DMS53 treated with DMSO at 0.1 percent for 48 hours (cell line): Measurements from ENCODE around the gene SLC38A3.

Experiments used
- DNase-seq: peaks from one replicate; lab custom pipeline; 2025; ENCODE audit not compliant: unreplicated experiment; lab: John Stamatoyannopoulos, UW

The SLC38A3 gene

GRCh38 chr3:50168791-50169190, 36.3 kb upstream of the SLC38A3 start:
- no peak for DNase-seq

GRCh38 chr3:50169232-50169832, 35.7 kb upstream of the SLC38A3 start:
- no peak for DNase-seq

DNA sequence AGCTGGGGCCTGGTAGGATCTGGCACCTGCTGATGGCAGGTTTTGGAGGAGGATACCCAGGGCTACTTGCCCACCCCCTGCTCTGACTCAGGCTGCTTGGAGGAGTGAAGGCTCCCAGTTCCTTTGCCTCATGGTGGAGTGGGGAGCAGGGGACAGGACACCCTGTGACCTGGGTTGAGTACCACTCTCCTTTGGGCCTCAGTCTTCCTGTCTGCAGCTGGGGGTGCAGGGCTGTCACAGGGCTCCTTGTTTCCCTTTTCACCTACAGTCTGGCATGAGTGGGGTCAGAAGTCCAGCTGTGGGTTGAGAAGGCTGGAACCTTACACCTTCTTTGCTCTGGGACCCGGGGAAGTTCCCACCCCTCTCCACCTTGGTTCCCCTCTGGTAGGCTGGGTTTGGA, 35.2 kb upstream of the SLC38A3 start:
- no peak for DNase-seq

- no peak for DNase-seq
These were observed 34.4 kb upstream of the SLC38A3 start for GRCh38 chr3:50170689-50171088.

DNA sequence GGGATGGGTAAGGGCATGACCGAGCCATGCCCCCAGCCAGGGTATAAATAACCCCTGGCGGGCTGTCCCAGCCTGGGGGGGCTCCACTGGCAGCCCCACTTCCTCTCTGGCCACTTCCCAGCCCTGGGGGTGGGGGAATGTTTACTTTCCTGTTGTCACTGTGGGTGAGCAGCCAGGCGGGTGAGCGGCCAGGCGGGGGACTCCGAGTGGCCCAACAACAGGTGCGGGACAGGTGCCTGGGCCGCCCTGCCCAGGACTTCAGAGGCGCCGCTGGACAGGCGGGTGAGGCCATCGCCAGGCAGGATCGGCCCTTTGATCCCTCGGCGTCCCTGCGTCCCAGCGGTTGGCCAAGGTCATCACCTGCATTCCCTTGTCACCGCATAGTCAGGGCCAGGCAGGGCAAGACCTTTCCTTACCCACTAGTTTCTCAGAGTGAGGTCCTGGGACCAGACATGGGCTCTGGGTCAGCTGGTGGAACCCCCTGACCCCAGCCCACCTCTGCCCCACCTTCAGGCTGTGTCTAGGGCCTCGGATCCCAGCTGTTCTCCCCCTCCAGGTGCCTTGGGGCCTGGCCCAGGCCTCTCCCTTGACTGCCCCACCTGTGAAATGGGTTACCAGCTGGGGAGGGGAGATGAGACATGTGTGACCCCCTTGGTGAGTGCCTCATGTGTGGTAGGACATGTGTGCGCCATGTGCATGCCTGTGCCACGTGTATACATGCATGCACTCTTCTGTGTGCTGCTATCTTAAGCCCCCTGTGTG, 33.4 kb upstream of the SLC38A3 start:
- DNase-seq = peak; percentile 50

DNA sequence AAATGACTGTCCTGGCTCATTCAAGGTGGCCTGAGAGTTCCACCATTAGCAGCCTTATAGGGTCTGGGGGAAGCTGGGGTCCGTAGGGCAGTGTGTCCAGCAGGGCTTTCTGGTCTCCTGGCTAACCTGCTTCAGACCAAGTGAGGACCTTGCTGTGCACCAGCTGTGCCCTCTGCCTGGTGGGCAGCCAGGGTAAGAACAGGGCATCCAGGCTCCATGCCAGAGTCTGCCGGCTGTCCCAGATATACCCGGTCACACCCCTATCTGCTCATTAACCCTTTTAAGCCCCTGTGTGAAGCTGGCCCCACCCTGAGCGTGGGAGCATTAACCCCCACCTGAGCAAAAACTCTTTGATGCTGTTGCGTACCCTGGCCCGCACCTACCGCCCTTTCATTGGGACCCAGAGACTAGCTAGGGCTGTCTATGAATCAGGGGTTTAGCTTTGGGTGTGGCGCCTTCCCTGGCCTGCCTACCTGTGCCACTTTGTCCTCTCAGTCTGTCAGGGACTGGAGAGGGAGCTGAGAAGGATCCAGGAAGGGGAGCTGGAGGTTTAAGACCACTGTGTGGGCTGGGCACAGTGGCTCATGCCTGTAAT, 32.3 kb upstream of the SLC38A3 start:
- DNase-seq = no peak

DNA sequence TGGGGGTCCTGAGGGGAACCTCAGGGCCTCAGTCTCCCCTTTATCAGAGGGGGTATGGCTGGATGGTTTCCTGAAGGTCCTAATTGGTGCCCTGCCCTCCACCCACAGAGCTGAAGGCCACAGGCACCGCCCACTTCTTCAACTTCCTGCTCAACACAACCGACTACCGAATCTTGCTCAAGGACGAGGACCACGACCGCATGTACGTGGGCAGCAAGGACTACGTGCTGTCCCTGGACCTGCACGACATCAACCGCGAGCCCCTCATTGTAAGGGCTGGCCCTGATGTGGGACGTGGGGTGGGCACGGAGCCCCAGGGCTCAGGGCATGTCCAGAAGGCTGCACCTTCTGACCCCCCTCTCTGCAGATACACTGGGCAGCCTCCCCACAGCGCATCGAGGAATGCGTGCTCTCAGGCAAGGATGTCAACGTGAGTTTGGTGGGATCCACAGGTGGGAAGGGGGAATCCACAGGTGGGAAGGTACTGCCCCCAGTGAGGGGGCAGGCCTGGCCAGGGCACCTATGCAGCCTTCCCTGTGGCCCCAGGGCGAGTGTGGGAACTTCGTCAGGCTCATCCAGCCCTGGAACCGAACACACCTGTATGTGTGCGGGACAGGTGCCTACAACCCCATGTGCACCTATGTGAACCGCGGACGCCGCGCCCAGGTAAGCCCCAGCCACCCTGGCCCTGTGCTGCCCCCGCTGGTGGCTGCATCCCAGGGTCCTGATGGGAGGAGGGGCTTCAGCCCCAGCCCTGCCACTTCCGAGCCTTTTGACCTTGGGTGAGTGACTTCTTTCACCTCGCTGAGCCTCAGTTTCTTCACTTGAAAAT, 31.2 kb upstream of the SLC38A3 start:
- no peak for DNase-seq

- no peak for DNase-seq
These were observed 30.6 kb upstream of the SLC38A3 start for GRCh38 chr3:50174517-50174895.

GRCh38 chr3:50174947-50175524, 30.0 kb upstream of the SLC38A3 start:
- no peak for DNase-seq

- DNase-seq = no peak
These were observed 27.7 kb upstream of the SLC38A3 start for GRCh38 chr3:50177346-50177745.

GRCh38 chr3:50179710-50180109, 25.4 kb upstream of the SLC38A3 start:
- DNase-seq = no peak

DNA sequence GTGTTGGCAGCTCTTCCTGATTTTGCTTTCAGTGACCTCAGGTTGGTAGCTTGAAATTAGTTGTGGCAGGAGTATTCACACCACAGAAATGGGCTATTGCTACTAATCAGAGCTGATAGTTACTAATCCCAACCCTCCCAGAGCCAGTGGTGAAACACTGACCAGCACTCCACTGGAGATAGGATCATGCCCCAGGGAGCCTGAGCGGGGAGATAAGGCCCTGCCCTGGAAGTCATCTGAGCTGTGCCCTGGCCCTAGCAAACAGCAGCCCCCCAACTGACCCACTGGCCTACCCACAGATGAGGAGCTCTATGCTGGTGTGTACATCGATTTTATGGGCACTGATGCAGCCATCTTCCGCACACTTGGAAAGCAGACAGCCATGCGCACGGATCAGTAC, 23.1 kb upstream of the SLC38A3 start:
- no peak for DNase-seq

DNA sequence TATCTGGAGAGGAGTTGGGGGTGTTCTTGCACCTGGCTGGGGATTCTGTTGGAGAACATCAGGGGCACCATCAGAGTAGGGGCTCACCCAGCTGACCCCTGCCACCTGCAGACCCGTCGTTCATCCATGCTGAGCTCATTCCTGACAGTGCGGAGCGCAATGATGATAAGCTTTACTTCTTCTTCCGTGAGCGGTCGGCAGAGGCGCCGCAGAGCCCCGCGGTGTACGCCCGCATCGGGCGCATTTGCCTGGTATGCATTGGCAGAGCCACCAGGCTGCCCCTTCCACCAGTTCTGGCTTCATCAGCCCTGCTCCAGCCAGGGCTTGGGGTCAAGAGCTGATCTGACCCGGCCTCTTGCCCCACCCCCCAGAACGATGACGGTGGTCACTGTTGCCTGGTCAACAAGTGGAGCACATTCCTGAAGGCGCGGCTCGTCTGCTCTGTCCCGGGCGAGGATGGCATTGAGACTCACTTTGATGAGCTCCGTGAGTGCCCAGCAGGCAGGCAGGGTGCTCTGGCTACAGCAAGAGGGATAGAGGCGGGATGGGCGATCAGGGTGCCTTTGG, 22.5 kb upstream of the SLC38A3 start:
- no peak for DNase-seq

GRCh38 chr3:50183755-50184154, 21.3 kb upstream of the SLC38A3 start:
- no peak for DNase-seq

GRCh38 chr3:50184242-50184978, 20.7 kb upstream of the SLC38A3 start:
- DNase-seq = no peak

DNA sequence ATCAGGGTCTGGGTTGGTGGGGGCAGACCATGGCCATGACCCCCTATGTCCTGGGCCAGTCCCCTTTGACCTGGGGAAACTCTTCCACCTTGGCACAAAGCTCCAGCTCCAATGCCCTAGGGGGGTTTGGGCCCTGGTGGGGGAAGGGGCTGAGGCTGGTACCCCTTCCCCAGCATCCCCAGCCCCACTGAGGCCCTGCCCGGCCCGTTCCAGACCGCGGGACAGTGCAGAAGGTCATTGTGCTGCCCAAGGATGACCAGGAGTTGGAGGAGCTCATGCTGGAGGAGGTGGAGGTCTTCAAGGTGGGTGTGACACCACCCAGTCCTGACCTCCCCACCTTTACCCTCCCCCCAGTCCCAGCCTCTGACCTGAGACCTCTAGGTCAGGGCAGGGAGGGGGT, 19.8 kb upstream of the SLC38A3 start:
- no peak for DNase-seq

DNA sequence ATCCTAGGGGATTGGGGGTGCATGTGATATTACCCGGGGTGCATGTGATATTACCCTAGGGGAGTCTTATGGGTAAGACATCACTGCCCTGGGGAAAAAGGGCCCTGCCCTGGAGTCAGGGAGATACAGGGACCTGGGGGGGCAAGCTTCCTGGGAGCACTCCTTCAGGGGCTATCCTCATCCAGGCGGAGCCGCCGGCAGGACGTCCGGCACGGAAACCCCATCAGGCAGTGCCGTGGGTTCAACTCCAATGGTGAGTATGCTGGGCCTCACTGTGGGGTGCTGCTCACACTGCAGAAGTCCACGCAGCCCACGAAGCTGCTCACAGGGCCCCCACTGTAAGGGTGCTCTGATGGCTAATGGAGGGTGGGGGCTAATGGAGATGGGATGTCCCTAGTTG, 19.0 kb upstream of the SLC38A3 start:
- no peak for DNase-seq

GRCh38 chr3:50187750-50188149, 17.3 kb upstream of the SLC38A3 start:
- DNase-seq = no peak

GRCh38 chr3:50189274-50189673, 15.8 kb upstream of the SLC38A3 start:
- no peak for DNase-seq

DNA sequence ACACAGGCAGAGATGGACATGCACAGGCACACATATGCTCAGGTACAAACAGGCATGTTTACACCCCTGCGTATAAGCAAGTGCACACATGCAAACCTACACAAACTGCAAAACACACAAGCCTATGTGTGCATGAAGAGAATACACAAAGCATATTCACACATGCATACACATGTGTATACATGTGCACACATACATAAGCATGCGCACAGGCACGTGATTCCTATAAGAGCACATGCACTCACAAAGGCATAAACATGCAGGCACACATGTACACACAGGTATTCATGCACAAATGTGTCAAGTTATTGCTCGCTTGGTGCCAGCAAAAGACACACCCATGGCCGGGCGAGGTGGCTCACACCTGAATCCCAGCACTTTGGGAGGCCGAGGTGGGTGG, 15.1 kb upstream of the SLC38A3 start:
- no peak for DNase-seq
